ENCODE data around the gene NPTX1.

The NPTX1 gene

GRCh38 chr17:80503031-80503430, 26.6 kb upstream of the NPTX1 start:
- no peak for DNase-seq (ENCODE audit: low spot score)

- DNase-seq (ENCODE audit: low spot score), result no peak
Observed at GRCh38 chr17:80502578-80502877, 26.1 kb upstream of the NPTX1 start.

- DNase-seq (ENCODE audit: low spot score), result no peak
Observed at GRCh38 chr17:80501741-80502577, 25.6 kb upstream of the NPTX1 start.

- DNase-seq (ENCODE audit: low spot score), result no peak
Observed at GRCh38 chr17:80499961-80500665, 23.7 kb upstream of the NPTX1 start.

- DNase-seq (ENCODE audit: low spot score), result no peak
Observed at GRCh38 chr17:80499560-80499959, 23.2 kb upstream of the NPTX1 start.

GRCh38 chr17:80498920-80499410, 22.6 kb upstream of the NPTX1 start:
- no peak for DNase-seq (ENCODE audit: low spot score)

- no peak for DNase-seq (ENCODE audit: low spot score)
Observed at GRCh38 chr17:80498242-80498919, 22.0 kb upstream of the NPTX1 start.

- no peak for DNase-seq (ENCODE audit: low spot score)
Observed at GRCh38 chr17:80497726-80498241, 21.4 kb upstream of the NPTX1 start.

GRCh38 chr17:80494547-80494946, 18.1 kb upstream of the NPTX1 start:
- DNase-seq (ENCODE audit: low spot score), result no peak

- DNase-seq (ENCODE audit: low spot score), result no peak
Observed at GRCh38 chr17:80492343-80493136, 16.1 kb upstream of the NPTX1 start.

GRCh38 chr17:80491478-80492342, 15.3 kb upstream of the NPTX1 start:
- no peak for DNase-seq (ENCODE audit: low spot score)

- DNase-seq (ENCODE audit: low spot score), result no peak
Observed at GRCh38 chr17:80487511-80487910, 11.1 kb upstream of the NPTX1 start.

GRCh38 chr17:80486692-80487091, 10.3 kb upstream of the NPTX1 start:
- DNase-seq (ENCODE audit: low spot score), result no peak

- DNase-seq (ENCODE audit: low spot score), result no peak
Observed at GRCh38 chr17:80485846-80486245, 9.4 kb upstream of the NPTX1 start.

- DNase-seq (ENCODE audit: low spot score), result no peak
Observed at GRCh38 chr17:80482555-80483308, 6.3 kb upstream of the NPTX1 start.

- no peak for DNase-seq (ENCODE audit: low spot score)
Observed at GRCh38 chr17:80482058-80482318, 5.6 kb upstream of the NPTX1 start.

- DNase-seq (ENCODE audit: low spot score), result no peak
Observed at GRCh38 chr17:80481284-80482057, 5.1 kb upstream of the NPTX1 start.

GRCh38 chr17:80480248-80480647, 3.8 kb upstream of the NPTX1 start:
- DNase-seq (ENCODE audit: low spot score), result no peak

GRCh38 chr17:80479246-80479566, 2.8 kb upstream of the NPTX1 start:
- DNase-seq (ENCODE audit: low spot score), result no peak

All from hematopoietic multipotent progenitor cell treated with erythropoietin and hydrocortisone succinate and interleukin-3 and kit ligand, for 17 days (in vitro differentiated cells).